Muscle of back (tissue), 10 donors: ENCODE data around the gene FBXL3. TPM values are rescaled to one million over a fixed set of nuclear protein-coding genes. Genes with fewer than 3 reads are reported as not detected.

Experiments used
- polyA plus RNA-seq, 10 donors: library from polyadenylated mRNA; unstranded; fragments of 120-200 nt; gene quantifications; one replicate each; pipeline ENCODE4 v1.2.1, GENCODE V29; 2013; ENCODE audit not compliant: insufficient read length in 10 of 10

The FBXL3 gene
- polyA plus RNA-seq, 10 donors: 32.5 to 44.6 (median 38.6) TPM

Other genes with a start within 250 kb of the FBXL3 start
- gene KCTD12, start 140.8 kb downstream of the FBXL3 start, polyA plus RNA-seq: 100 to 1,000 TPM; 179 to 277 (median 203) TPM
- not detected for gene ACOD1, start 78.6 kb downstream of the FBXL3 start, polyA plus RNA-seq
- 10 to 100 TPM; 15.5 to 23.3 (median 18.4) TPM for gene CLN5, start 35.1 kb downstream of the FBXL3 start, polyA plus RNA-seq